Measurements from ENCODE around the gene VPS9D1.

VPS9D1 gene

DNA sequence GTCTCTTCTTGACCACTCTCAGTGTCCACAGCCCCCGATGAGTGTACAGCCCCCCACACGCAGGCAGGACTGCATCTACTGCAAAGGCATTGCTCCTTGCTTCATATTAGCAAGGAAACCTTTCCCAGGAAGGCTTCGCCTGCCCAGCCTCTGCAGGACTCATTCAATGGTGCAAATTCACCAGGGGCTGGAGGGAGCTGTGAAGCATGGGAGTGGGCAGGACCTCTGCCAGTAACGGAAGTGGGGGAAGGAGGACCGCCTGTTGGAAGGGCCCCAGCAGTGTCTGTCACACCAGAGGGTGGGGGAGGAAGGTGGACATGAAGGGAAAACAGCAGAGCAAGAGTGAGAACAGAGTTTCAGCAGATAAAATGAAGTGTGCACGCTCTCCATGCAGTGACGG, 60.6 kb downstream of the VPS9D1 start:
- no peak for DNase-seq (ENCODE audit: low read depth, low spot score)
- H3K27me3 ChIP-seq (ENCODE audit: insufficient read depth, insufficient read length), result no peaks in the 10 kb centered on the region
- TF ChIP-seq YY1 (IDR thresholded peaks at IDR 0.05; ENCODE audit: insufficient read depth, insufficient read length), result no peak
- peaks cover 4% of the 10 kb centered on the region; the same call in 1 of the 2 replicates for H3K9me3 ChIP-seq (ENCODE audit: insufficient read depth, low read length)
- H3K36me3 ChIP-seq (ENCODE audit: insufficient read depth, insufficient read length, low read length), result peaks cover 67% of the 10 kb centered on the region
- no peak overlapping the region for H3K9ac ChIP-seq (ENCODE audit: insufficient read length, low read depth)
- peaks cover 4% of the 10 kb centered on the region for H3K4me1 ChIP-seq (ENCODE audit: insufficient read depth, insufficient read length)
- no peak overlapping the region for H3K4me3 ChIP-seq (ENCODE audit: insufficient read length, low read depth)

DNA sequence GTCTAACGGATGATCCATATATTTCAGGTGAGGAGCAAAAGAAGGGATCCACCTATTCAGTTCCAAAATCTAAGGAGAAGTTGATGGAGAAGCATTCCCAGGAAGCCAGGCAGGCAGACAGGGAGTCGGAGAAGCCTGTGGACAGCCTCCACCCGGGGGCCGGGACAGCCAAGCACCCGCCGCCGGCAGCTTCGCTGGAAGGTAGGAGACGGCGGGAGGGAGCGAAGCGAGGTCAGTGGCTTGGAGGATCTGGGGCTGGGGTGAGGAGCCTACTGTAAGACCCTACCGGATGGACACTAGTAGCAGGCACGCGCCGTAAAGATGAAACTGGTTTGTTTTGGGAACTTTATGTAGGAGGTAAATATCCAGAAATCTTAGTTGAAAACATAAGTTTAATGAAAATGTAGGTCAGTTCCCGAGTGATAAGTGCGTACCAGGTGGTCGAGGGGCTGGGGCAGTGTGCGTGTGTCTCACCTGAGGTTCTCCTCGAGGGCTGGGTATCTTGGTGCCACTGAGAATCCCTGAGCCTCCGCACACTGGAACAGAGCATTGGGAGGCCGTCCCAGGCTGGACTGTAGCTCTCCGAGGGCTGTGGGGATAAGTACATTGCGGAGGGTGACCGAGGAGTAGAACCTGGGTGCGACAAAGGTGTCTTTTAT, 62.3 kb downstream of the VPS9D1 start:
- Histone ChIP-seq H3K9me3 (ENCODE audit: insufficient read depth, low read length) (no peaks in the 10 kb centered on the region), H3K27me3 (ENCODE audit: insufficient read depth, insufficient read length) (no peaks in the 10 kb centered on the region), H3K4me3 (ENCODE audit: insufficient read length, low read depth) (peak overlapping the region; percentile 99), H3K36me3 (ENCODE audit: insufficient read depth, insufficient read length, low read length) (peaks cover 62% of the 10 kb centered on the region), H3K4me1 (ENCODE audit: insufficient read depth, insufficient read length) (peaks cover 4% of the 10 kb centered on the region), H3K9ac (ENCODE audit: insufficient read length, low read depth) (peak overlapping the region; percentile 99)
- TF ChIP-seq SUZ12 (IDR thresholded peaks at IDR 0.05; ENCODE audit: extremely low read depth, insufficient read depth, insufficient read length) (no peak), YY1 (IDR thresholded peaks at IDR 0.05; ENCODE audit: insufficient read depth, insufficient read length) (no peak), ZNF274 (IDR thresholded peaks at IDR 0.05; ENCODE audit: low read depth, low read length) (no peak)
- no peak for DNase-seq (ENCODE audit: low read depth, low spot score)

DNA sequence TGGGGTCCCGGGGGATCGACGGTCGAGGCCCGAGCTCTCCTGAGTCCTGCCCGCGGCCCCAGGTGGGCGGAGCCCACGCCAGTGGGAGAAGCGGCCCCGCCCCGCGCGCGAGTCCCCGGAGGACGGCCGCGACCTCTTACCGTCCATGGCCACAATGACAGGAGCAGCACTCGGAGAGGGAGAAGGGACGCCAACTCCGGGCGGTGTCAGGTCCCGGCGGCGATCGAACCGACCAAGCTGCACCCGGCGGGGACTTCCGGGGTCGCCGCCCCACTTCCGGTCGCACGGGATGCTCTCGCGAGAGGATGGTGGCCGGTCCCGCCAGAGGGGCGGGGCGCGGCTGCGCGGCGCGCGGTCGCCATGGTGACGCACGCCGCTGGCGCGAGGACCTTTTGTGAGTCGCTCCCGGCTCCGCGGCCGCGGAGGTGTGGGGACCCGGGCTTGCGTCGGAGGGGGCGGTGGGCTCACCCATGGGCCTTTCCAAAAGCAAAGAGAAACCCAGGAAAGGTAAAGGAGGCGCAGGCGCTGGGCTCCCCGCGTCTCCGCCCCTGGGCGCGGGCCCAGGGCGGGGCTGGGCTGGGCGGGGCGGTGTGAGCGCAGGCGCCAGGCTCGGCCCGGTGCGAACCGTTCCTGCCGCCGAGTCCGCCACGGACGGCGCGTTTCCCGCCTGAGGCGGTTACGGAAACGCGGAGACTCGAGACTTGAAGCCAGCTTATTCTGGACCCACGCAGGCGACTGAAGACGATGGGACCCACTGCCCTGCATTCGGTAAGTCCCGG, 63.1 kb downstream of the VPS9D1 start, which contains the start of the genes CHMP1A and SPATA33:
CHMP1A (minus strand) TSS at position 267 of the 779 bp plus-strand sequence; CDS start at position 147, 120 bp downstream.
SPATA33 (plus strand) TSS at position 395 of the 779 bp plus-strand sequence; CDS start at position 471, 76 bp downstream.
- peak; percentile 83 for DNase-seq (ENCODE audit: low read depth, low spot score)
- no peaks in the 10 kb centered on the region for H3K9me3 ChIP-seq (ENCODE audit: insufficient read depth, low read length)
- H3K4me3 ChIP-seq (ENCODE audit: insufficient read length, low read depth), result peak within 1 kb of the TSS; percentile 99
- H3K9ac ChIP-seq (ENCODE audit: insufficient read length, low read depth), result peak within 1 kb of the TSS; percentile 99
- H3K4me1 ChIP-seq (ENCODE audit: insufficient read depth, insufficient read length), result peaks cover 4% of the 10 kb centered on the region
- no peak for TF ChIP-seq SUZ12 (IDR thresholded peaks at IDR 0.05; ENCODE audit: extremely low read depth, insufficient read depth, insufficient read length)
- no peak for TF ChIP-seq ZNF274 (IDR thresholded peaks at IDR 0.05; ENCODE audit: low read depth, low read length)
- no peak for TF ChIP-seq YY1 (IDR thresholded peaks at IDR 0.05; ENCODE audit: insufficient read depth, insufficient read length)
- no peaks in the 10 kb centered on the region for H3K27me3 ChIP-seq (ENCODE audit: insufficient read depth, insufficient read length)
- peaks cover 57% of the 10 kb centered on the region for H3K36me3 ChIP-seq (ENCODE audit: insufficient read depth, insufficient read length, low read length)

Measured in NT2/D1 (cell line).